ENCODE measurements around the gene SLC25A42.
A peak's percentile ranks its signal among the peaks of the same experiment; 100 is the strongest.

Gene SLC25A42

GRCh38 chr19:19159534-19159933, 95.7 kb downstream of the SLC25A42 start:
- Histone ChIP-seq H2AK5ac (ENCODE audit: low read length, severe bottlenecking) (no peak overlapping the region), H3K4me3 (ENCODE audit: insufficient read depth in 1 of 2, low read depth in 1 of 2, low read length in 2 of 2) (no peak overlapping the region), H2BK12ac (ENCODE audit: low read length in 2 of 2) (no peak overlapping the region), H4K91ac (ENCODE audit: low read length) (no peak overlapping the region), H3K4ac (ENCODE audit: low read depth in 1 of 2, low read length in 2 of 2) (no peak overlapping the region), H3K79me1 (replicated peaks; ENCODE audit: low read length, poor library complexity, severe bottlenecking) (no peaks in the 10 kb centered on the region), H3K9me3 (ENCODE audit: control insufficient read depth, low read length) (no peaks in the 10 kb centered on the region), H3K27me3 (ENCODE audit: control insufficient read depth in 1 of 2, insufficient read depth in 1 of 2, low read length in 2 of 2) (no peaks in the 10 kb centered on the region), H3K27ac (ENCODE audit: low read length, poor library complexity, severe bottlenecking) (no peak overlapping the region), H3K4me2 (ENCODE audit: low read length, poor library complexity, severe bottlenecking) (no peak overlapping the region), H4K8ac (ENCODE audit: low read length) (no peak overlapping the region), H3K9ac (ENCODE audit: low read length) (no peak overlapping the region), H3K23ac (ENCODE audit: low read length in 2 of 2) (no peak overlapping the region), H3K14ac (ENCODE audit: low read length in 2 of 2) (no peak overlapping the region), H3K36me3 (ENCODE audit: control insufficient read depth in 1 of 2, insufficient read depth in 2 of 2, low read depth in 1 of 2, low read length in 2 of 2) (peaks cover 4 to 5% of the 10 kb centered on the region in 2 experiments), H2BK120ac (ENCODE audit: low read depth, low read length) (no peak overlapping the region), H3K4me1 (ENCODE audit: control insufficient read depth, insufficient read depth, low read depth, low read length) (no peaks in the 10 kb centered on the region), H3K18ac (ENCODE audit: low read depth in 1 of 2, low read length in 2 of 2) (no peak overlapping the region), H2AFZ (ENCODE audit: low read depth, low read length) (no peak overlapping the region), H2BK5ac (ENCODE audit: low read depth, low read length, poor library complexity, severe bottlenecking) (no peak overlapping the region), H2BK15ac (ENCODE audit: low read depth, poor library complexity, severe bottlenecking) (no peak overlapping the region)
- no peak for DNase-seq
- WGBS: 100% methylated on average over 1 of the region's 4 CpGs

DNA sequence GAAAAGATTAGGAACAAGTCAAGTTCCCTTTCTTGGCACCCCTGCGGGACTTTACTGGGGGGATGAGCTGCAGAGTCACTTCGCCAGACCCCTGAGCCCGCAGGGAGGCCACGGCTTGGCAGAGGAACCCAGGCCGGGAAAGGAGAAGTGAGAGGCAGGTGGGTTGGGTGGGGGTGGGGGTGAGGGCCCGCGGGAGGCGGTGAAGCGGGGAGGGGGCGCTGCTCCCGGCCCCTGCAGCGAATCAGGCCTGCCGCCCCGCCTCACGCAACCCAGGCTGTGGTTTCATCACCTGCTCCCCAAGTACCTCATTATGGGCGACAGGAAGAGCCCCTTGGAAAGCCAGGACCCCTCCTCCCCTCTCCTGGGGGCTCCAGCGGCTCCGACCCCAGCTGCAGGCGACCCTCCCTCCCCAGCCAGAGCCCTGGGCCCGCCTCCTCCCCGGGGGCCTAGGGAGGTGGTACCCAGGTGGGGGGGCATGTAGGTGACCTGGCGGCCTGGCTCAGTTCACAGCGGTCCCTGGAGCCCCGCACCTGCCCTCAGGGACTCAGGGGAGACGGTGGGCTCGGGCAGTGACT, 96.8 kb downstream of the SLC25A42 start:
- Histone ChIP-seq H2BK15ac (ENCODE audit: low read depth, poor library complexity, severe bottlenecking) (no peak overlapping the region), H2BK120ac (ENCODE audit: low read depth, low read length) (no peak overlapping the region), H4K91ac (ENCODE audit: low read length) (no peak overlapping the region), H2BK12ac (ENCODE audit: low read length in 2 of 2) (no peak overlapping the region), H3K9me3 (ENCODE audit: control insufficient read depth, low read length) (no peaks in the 10 kb centered on the region), H3K23ac (ENCODE audit: low read length in 2 of 2) (no peak overlapping the region), H3K36me3 (ENCODE audit: control insufficient read depth in 1 of 2, insufficient read depth in 2 of 2, low read depth in 1 of 2, low read length in 2 of 2) (peaks cover 3 to 4% of the 10 kb centered on the region in 2 experiments), H3K9ac (ENCODE audit: low read length) (no peak overlapping the region), H3K18ac (ENCODE audit: low read depth in 1 of 2, low read length in 2 of 2) (no peak overlapping the region), H3K4me3 (ENCODE audit: insufficient read depth in 1 of 2, low read depth in 1 of 2, low read length in 2 of 2) (no peak overlapping the region), H3K4ac (ENCODE audit: low read depth in 1 of 2, low read length in 2 of 2) (no peak overlapping the region), H2BK5ac (ENCODE audit: low read depth, low read length, poor library complexity, severe bottlenecking) (no peak overlapping the region), H3K27ac (ENCODE audit: low read length, poor library complexity, severe bottlenecking) (no peak overlapping the region), H2AK5ac (ENCODE audit: low read length, severe bottlenecking) (no peak overlapping the region), H3K4me1 (ENCODE audit: control insufficient read depth, insufficient read depth, low read depth, low read length) (no peaks in the 10 kb centered on the region), H3K4me2 (ENCODE audit: low read length, poor library complexity, severe bottlenecking) (no peak overlapping the region), H3K14ac (ENCODE audit: low read length in 2 of 2) (no peak overlapping the region), H3K79me1 (replicated peaks; ENCODE audit: low read length, poor library complexity, severe bottlenecking) (no peaks in the 10 kb centered on the region), H2AFZ (ENCODE audit: low read depth, low read length) (no peak overlapping the region), H3K27me3 (ENCODE audit: control insufficient read depth in 1 of 2, insufficient read depth in 1 of 2, low read length in 2 of 2) (no peaks in the 10 kb centered on the region), H4K8ac (ENCODE audit: low read length) (no peak overlapping the region)
- WGBS: 65% methylated on average over 14 of the region's 26 CpGs
- no peak for DNase-seq

GRCh38 chr19:19162495-19162894, 98.7 kb downstream of the SLC25A42 start:
- Histone ChIP-seq H3K4me1 (ENCODE audit: control insufficient read depth, insufficient read depth, low read depth, low read length) (no peaks in the 10 kb centered on the region), H3K36me3 (ENCODE audit: control insufficient read depth in 1 of 2, insufficient read depth in 2 of 2, low read depth in 1 of 2, low read length in 2 of 2) (no peaks in the 10 kb centered on the region), H3K4me3 (ENCODE audit: insufficient read depth in 1 of 2, low read depth in 1 of 2, low read length in 2 of 2) (no peak overlapping the region), H2BK120ac (ENCODE audit: low read depth, low read length) (no peak overlapping the region), H3K79me1 (replicated peaks; ENCODE audit: low read length, poor library complexity, severe bottlenecking) (no peaks in the 10 kb centered on the region), H4K8ac (ENCODE audit: low read length) (peak overlapping the region; percentile 9), H2AK5ac (ENCODE audit: low read length, severe bottlenecking) (no peak overlapping the region), H2BK12ac (ENCODE audit: low read length in 2 of 2) (no peak overlapping the region), H3K9ac (ENCODE audit: low read length) (no peak overlapping the region), H2BK15ac (ENCODE audit: low read depth, poor library complexity, severe bottlenecking) (no peak overlapping the region), H3K4me2 (ENCODE audit: low read length, poor library complexity, severe bottlenecking) (no peak overlapping the region), H3K27me3 (ENCODE audit: control insufficient read depth in 1 of 2, insufficient read depth in 1 of 2, low read length in 2 of 2) (no peaks in the 10 kb centered on the region), H3K27ac (ENCODE audit: low read length, poor library complexity, severe bottlenecking) (no peak overlapping the region), H3K9me3 (ENCODE audit: control insufficient read depth, low read length) (no peaks in the 10 kb centered on the region), H3K4ac (ENCODE audit: low read depth in 1 of 2, low read length in 2 of 2) (no peak overlapping the region), H3K18ac (ENCODE audit: low read depth in 1 of 2, low read length in 2 of 2) (no peak overlapping the region), H2BK5ac (ENCODE audit: low read depth, low read length, poor library complexity, severe bottlenecking) (no peak overlapping the region), H3K14ac (ENCODE audit: low read length in 2 of 2) (no peak overlapping the region), H2AFZ (ENCODE audit: low read depth, low read length) (no peak overlapping the region), H4K91ac (ENCODE audit: low read length) (no peak overlapping the region), H3K23ac (ENCODE audit: low read length in 2 of 2) (no peak overlapping the region)
- no peak for DNase-seq
- WGBS: 85% methylated on average over 7 of the region's 7 CpGs

All from mesenchymal stem cell (in vitro differentiated cells and primary cell).